Activated T-cell treated with anti-CD3 and anti-CD28 coated beads for 4 hours (primary cell): Measurements from ENCODE around the gene ABCC10.
"Not testable (repeated sequence)": the region's sequence is repeated elsewhere in the genome, so short reads cannot be mapped to it uniquely, and the experiment has no call there.

Source experiments
- DNase-seq: peaks from one replicate; pipeline ENCODE4 v3.0.0-alpha.2; 2020

ABCC10 gene, protein sequence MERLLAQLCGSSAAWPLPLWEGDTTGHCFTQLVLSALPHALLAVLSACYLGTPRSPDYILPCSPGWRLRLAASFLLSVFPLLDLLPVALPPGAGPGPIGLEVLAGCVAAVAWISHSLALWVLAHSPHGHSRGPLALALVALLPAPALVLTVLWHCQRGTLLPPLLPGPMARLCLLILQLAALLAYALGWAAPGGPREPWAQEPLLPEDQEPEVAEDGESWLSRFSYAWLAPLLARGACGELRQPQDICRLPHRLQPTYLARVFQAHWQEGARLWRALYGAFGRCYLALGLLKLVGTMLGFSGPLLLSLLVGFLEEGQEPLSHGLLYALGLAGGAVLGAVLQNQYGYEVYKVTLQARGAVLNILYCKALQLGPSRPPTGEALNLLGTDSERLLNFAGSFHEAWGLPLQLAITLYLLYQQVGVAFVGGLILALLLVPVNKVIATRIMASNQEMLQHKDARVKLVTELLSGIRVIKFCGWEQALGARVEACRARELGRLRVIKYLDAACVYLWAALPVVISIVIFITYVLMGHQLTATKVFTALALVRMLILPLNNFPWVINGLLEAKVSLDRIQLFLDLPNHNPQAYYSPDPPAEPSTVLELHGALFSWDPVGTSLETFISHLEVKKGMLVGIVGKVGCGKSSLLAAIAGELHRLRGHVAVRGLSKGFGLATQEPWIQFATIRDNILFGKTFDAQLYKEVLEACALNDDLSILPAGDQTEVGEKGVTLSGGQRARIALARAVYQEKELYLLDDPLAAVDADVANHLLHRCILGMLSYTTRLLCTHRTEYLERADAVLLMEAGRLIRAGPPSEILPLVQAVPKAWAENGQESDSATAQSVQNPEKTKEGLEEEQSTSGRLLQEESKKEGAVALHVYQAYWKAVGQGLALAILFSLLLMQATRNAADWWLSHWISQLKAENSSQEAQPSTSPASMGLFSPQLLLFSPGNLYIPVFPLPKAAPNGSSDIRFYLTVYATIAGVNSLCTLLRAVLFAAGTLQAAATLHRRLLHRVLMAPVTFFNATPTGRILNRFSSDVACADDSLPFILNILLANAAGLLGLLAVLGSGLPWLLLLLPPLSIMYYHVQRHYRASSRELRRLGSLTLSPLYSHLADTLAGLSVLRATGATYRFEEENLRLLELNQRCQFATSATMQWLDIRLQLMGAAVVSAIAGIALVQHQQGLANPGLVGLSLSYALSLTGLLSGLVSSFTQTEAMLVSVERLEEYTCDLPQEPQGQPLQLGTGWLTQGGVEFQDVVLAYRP (N-terminal part only)

GRCh38 chr6:43427406-43428111, at the start of gene ABCC10:
ABCC10 (plus strand) TSS chr6:43427541; CDS start chr6:43427979, 438 bp downstream.
- peak; percentile 87 for DNase-seq

DNA sequence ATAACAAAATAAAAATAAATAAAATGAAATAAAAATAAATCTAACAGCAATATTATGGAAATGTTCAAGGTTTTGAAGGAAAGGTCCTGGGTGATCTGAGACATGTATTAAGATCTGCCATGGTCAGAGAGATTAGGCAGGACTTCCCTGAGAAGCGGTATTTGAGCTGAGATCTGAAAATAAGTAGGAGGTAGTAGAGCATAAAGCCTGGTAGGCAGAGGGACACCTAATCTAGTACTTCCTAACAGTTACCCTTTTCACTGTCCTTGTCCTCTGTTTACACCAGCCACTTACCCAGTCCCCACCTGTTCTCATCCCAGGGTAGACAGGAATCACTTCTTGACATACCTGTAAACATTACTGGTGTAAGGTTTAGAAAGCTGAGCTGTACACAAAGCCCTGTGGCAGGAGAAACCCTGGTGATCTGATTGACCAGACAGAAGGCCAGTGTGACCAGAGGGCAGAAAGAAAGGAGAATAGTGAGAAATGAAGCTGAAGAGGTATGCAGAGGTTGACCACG, 49.6 kb upstream of the ABCC10 start:
- DNase-seq: no peak

DNA sequence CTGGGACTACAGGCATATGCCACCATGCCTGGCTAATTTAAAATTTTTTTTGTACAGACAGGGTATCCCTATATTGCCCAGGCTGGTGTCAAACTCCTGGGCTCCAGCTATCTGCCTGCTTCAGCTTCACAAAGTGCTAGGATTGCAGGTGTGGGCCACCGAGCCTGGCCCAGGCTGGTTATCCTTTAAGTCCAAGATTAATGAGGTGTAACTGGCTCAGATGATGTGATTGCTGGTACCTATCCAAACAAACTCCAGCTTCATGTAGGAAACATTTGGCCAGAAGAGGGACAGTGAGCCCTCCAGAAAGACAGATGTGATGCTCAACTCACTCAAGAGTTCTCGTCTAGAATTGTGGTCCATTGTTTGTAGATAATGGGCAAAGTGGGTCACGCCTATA, 48.7 kb upstream of the ABCC10 start:
- no peak for DNase-seq

DNA sequence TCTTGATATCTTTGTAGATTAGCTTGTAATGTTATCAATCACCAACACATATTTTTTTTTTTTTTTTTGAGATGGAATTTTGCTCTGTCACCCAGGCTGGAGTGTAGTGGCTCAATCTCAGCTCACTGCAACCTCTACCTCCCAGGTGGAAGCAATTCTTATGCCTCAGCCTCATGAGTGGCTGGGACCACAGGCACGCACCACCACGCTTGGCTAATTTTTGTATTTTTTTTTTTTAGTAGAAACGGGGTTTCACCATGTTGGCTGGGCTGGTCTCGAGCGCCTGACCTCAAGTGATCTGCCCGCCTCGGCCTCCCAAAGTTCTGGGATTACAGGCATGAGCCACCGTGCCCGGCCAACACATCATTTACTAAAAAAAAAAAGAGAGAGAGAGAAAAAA, 46.5 kb upstream of the ABCC10 start:
- DNase-seq: not testable (repeated sequence)

DNA sequence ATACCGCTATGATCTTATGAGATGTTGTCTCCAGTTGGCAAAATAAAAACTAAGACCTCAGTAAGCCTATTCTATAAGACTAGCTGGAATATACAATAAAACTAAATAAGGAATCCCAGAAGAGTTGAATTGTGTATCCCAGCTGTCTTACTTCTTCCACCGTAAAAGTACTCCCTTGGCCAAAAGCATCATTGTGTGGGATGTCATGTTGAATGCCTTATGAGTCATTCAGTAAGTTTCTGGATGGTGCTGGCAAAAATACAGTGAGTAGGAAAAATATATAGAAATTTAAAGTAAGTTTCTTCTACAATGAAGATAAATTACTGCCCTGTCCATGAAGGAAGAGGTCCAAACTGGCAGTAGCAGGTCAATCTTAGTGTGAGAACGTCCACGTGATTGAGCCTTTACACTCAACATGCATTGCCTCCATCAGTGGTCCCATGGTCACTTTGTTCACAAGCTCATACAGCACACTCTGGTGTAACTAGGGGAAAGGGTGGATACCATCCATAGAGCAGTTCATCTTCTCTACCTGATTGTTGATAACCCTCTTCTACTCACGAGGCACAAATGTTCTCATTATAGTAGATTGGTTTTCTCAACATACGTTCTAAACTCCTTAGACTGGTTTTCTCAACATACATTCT, 44.2 kb upstream of the ABCC10 start:
- DNase-seq: no peak

- no peak for DNase-seq
Measured at GRCh38 chr6:43386492-43386891, 40.8 kb upstream of the ABCC10 start.

DNA sequence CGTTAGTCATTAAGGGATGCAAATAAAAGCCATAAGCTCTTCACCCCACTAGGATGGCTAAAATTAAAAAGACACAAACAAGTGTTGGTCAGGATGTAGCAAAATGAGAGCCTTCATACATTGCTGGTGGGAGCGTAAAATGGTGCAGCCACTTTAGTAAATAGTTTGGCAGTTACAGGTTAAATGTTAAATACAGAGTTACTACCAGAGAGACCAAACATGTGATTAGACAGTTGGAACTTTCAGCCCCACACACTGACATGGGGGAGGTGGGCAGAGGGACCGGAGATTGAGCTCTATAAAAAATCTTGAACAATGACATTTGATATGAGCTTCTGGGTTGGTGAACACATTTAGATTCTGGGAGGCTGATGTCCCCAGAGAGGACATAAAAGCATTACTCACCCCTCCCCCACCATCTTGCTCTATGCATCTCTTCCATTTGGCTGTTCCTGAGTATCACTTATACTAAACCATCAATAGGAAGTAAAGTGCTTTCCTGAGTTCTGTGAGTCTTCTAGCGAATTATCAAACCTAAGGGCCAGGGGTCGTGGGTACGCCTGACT, 37.5 kb upstream of the ABCC10 start:
- DNase-seq: no peak

GRCh38 chr6:43390753-43391439, 36.4 kb upstream of the ABCC10 start:
- not testable (repeated sequence) for DNase-seq

DNA sequence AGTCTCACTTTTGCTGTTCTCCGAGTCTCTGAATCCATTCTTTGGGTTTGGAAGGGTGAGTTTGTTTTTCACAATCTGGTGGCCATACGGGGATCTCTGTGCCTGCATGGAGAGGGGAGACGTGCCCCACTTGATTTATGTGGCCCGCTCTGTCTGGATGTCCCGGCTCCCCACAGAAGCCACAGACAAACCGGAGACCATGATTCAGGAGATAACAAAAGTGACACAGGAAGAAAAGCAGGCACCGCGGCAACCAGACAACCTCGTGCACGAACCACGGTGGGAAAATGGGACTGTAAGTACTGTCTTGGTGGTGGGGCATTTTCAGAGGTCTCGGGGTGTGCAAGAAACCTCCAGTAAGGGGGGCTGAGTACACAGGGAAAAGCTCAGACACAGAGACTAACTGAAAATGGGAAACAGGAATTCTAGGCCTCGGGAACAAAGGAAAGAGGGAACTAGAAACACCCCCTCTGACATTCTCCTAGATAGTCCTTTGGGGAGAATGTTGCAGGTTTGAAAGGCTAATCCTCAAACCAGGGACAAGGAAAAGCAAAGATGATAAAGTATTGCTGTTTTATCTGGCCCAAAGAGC, 35.8 kb upstream of the ABCC10 start:
- DNase-seq: no peak

DNA sequence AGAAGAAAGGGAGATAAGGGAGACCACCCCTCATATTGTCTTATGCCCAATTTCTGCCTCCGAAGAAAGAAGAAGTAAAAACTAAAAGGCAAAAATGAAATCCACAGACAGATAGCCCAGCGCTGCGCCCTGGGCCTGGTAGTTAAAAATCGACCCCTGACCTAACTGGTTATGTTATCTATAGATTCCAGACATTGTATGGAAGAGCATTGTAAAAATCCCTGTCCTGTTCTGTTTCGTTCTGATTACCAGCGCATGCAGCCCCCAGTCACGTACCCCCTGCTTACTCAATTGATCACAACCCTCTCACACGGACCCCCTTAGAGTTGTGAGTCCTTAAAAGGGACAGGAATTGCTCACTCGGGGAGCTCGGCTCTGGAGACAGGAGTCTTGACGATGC, 34.2 kb upstream of the ABCC10 start:
- DNase-seq: not testable (repeated sequence)

DNA sequence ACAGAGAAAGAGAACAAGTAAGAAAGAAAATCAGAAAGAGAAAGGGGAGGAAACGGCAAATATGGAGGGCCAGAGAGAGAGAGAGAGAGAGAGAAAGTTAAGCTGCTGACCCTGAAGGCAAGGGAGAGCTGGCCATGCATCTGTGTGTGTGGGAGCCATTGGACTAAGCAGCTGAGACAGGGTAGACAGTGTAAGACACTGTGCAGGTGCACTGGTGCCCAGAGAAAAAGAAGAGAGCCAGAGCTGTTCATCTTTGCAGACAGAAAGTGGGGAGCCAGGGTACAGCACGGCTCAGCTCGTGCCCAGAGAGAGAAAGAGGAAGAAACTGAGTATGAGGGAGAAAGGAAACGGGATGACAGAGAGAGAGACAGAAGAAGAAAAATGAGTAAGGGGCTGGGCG, 33.7 kb upstream of the ABCC10 start:
- no peak for DNase-seq

GRCh38 chr6:43394982-43395381, 32.4 kb upstream of the ABCC10 start:
- no peak for DNase-seq

- DNase-seq: no peak
Measured at GRCh38 chr6:43395776-43396175, 31.6 kb upstream of the ABCC10 start.

- DNase-seq: no peak
Measured at GRCh38 chr6:43396408-43397149, 30.8 kb upstream of the ABCC10 start.

DNA sequence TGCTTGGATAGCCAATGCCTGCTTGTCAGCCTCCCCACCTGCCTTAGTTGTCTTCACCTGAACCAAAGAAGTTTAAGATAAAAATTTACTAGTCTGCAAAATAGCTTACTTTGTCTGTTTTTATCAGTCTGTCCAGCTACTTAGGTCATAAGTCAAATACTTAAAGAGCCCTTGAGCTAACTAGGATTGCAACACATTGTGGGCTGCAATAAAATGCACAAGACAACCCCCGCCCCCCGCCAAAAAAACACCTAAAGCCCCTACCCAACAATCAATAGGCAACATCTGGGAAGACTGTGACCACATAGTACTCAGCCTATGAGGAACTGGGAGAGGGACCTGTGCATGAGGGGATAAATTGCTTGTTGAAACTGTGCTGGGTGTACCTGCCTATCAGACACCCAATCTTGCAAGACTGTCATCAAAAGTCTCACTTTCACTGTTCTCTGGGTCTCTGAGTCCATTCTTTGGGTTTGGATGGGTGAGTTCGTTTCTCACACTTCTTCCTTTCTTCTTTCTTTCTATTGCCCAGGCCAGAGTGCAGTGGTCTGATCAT, 27.3 kb upstream of the ABCC10 start:
- DNase-seq: no peak

DNA sequence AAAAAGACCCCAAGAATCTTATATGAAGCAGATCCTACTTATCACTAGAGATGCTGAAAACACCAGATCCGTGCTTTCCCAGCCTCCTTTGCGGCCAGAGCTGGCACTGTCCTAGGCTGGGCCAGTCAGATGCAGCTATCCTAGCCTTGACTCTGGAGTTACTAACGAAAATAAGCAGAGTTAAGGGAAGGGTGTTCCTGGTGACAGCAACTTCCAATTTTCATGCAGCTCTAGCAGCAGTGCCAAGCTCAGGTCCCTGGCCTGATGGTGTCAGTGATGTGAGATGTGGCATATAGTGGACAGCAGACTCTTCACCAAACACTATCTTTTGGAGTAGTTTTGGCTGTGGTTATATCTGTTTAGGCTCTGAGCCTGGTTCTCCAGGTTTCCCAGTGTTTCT, 25.6 kb upstream of the ABCC10 start:
- no peak for DNase-seq

GRCh38 chr6:43402820-43403219, 24.5 kb upstream of the ABCC10 start:
- no peak for DNase-seq

DNA sequence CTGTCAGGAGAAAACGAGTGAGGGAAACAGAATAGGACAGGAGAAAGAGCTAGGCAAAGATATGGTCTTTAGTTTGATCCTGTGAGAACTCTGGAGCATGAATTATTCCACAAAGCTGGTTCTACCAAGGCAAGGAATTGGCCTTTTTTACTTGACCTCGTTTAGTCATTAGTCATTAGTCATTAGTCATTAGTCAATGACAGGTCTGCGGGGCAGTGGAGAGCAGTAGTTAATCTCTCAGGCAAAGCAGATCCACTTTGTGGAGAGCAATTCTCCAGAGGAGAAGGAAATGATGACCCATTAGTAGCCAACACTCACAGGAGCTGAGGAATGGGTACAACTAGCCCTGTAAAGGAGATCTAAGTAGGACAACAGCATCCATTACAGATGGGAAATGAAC, 22.0 kb upstream of the ABCC10 start:
- DNase-seq: no peak

DNA sequence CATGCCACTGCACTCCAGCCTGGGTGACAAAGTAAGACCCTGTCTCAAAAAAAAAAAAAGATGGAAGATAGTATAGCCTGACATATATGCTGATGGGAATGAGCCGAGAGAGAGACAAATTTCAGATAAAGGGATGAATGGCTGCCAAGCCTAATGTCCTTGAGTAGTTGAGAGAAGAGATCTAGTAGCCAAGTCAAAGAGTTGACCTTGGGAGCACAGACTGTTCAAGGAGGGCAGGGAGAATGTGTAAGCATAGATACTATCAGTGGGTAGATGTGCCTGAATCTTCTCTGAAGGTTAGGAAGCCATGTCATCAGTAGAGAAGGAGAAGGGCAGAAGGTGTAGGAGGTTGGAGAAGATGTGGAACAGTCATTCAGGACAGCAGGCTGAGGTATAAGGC, 20.0 kb upstream of the ABCC10 start:
- no peak for DNase-seq
